ENCODE measurements around the gene MIOS.
"Not testable (repeated sequence)": the region's sequence is repeated elsewhere in the genome, so short reads cannot be mapped to it uniquely, and the experiment has no call there.

MIOS gene

GRCh38 chr7:7651479-7651878 lies 84.8 kb downstream of the MIOS start:
- DNase-seq, result no peak

- DNase-seq, result no peak
Measured at GRCh38 chr7:7652798-7653540, 86.3 kb downstream of the MIOS start.

- no peak for DNase-seq
Measured at GRCh38 chr7:7653593-7654187, 87.0 kb downstream of the MIOS start.

GRCh38 chr7:7654964-7655715 lies 88.5 kb downstream of the MIOS start:
- DNase-seq, result no peak

DNA sequence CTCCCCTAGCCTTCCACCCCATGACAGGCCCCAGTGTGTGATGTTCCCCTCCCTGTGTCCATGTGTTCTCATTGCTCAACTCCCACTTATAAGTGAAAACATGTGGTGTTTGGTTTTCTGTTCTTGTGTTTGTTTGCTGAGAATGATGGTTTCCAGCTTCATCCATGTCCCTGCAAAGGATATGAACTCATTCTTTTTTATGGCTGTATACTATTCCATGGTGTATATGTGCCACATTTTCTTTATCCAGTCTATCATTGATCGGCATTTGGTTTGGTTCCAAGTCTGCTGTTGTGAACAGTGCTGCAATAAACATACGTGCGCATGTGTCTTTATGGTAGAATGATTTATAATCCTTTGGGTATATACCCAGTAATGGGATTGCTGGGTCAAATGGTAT lies 89.8 kb downstream of the MIOS start:
- not testable (repeated sequence) for DNase-seq
